BE2C (cell line): Measurements from ENCODE around the gene PRKN.

Source experiments
- DNase-seq: peaks from one replicate; pipeline ENCODE4 v3.0.0-alpha.2; 2020
- H3K27me3 ChIP-seq: fragments of 250-450 bp; sonication (Bioruptor Pico); 2 replicates; pipeline ENCODE4 v1.5.1; 2020; ENCODE audit warnings: mild to moderate bottlenecking
- H3K36me3 ChIP-seq: fragments of 250-450 bp; sonication (Bioruptor Pico); 2 replicates; pipeline ENCODE4 v1.5.1; 2020; ENCODE audit warnings: mild to moderate bottlenecking
- H3K4me1 ChIP-seq: fragments of 250-450 bp; sonication (Bioruptor Pico); 2 replicates; pipeline ENCODE4 v1.5.1; 2020
- H3K4me3 ChIP-seq: 2 replicates; pipeline ENCODE4 v1.5.1; 2011; ENCODE audit warnings: low read depth, low read length
- H3K9me3 ChIP-seq: fragments of 250-450 bp; sonication (Bioruptor Pico); 2 replicates; pipeline ENCODE4 v1.5.1; 2020
- CTCF ChIP-seq: IDR thresholded peaks from 2 replicates; pipeline ENCODE4 v1.5.1; 2012; ENCODE audit warnings: mild to moderate bottlenecking, low read depth, low read length

PRKN gene

DNA sequence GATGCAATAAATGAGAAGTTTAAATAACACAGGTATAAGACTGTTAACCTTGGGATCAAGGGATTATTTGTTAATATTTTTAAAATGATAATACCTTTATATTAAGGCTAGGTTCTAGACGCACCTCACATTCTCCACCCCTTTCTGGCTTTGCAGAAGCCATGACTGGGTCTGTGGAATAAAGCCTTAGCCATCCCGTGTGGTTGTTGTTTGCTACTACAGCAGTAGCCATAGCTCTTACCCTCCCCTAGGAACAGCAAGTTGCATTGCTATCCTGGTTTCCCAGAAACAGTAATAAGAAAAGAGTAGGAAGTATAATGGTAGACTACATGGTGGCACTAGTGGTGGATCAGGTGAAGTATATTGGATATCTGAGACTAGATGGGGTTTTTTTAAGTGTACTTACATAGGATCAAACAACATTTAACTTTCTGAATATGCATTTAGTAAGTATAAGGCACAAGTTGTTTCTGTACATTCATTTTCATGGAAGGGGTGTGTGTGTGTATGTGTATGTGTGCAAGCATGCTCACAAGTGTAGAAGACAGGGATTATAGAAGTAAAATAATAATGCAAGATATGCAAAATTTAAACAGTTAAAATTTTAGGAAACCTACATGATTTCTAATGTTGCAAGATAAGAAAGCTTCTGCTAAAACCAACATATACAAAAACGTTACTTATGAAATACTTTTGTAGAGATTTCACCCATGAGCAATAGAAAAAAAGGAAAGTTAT, 384.2 kb downstream of the PRKN start:
- no peak for DNase-seq
- no peaks in the 10 kb centered on the region for H3K4me1 ChIP-seq
- no peaks in the 10 kb centered on the region for H3K27me3 ChIP-seq
- TF ChIP-seq CTCF, result peak; percentile 42
- H3K36me3 ChIP-seq, result no peaks in the 10 kb centered on the region
- no peaks in the 10 kb centered on the region; the same call in 1 of the 2 replicates for H3K9me3 ChIP-seq
- no peak overlapping the region for H3K4me3 ChIP-seq

DNA sequence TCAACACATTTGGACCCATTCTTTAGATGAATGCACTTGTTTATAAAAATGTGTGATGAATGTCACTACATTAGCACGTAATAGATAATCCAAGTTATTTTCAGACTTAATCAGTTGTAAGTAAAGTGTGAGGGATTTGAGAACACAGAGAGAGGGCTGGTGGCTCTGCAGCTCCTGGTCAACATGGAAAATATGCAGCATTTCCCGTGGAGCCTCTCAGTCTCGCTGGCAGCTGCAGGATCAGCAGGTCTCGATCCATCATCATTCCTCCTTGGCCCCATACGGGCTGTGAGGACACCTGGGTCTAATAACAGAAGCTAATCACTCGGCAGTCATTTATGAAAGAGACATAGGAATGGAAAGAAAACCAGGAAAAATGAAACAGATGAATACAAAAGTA, 390.2 kb downstream of the PRKN start:
- no peak for TF ChIP-seq CTCF
- Histone ChIP-seq H3K4me1 (no peaks in the 10 kb centered on the region), H3K9me3 (no peaks in the 10 kb centered on the region; the same call in 1 of the 2 replicates), H3K27me3 (no peaks in the 10 kb centered on the region), H3K4me3 (no peak overlapping the region), H3K36me3 (no peaks in the 10 kb centered on the region)
- no peak for DNase-seq

- Histone ChIP-seq H3K4me3 (no peak overlapping the region), H3K27me3 (no peaks in the 10 kb centered on the region)
- no peak for TF ChIP-seq CTCF
Measured at GRCh38 chr6:162336359-162336758, 391.2 kb downstream of the PRKN start.

DNA sequence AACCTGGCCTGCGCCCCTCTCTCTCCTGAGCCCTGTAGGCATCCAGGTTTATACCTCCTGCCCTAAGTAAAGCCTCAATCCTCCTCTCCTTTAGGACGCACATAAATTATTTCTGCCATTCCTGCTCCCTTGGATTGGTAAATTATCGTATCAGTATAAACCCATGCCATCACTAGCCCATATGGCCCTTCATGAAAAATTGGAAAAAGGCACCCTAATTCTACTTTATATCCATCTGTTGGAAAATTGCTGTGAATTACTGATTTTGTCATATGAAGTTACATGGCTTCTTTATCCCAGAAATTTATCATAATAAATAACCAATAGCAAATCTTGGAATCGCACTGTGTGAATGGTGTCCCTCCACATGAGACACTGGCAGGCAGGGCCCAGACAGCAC, 395.2 kb downstream of the PRKN start:
- TF ChIP-seq CTCF, result no peak
- Histone ChIP-seq H3K4me1 (no peaks in the 10 kb centered on the region), H3K36me3 (no peaks in the 10 kb centered on the region), H3K27me3 (no peaks in the 10 kb centered on the region), H3K4me3 (no peak overlapping the region), H3K9me3 (no peaks in the 10 kb centered on the region)
- DNase-seq, result no peak

More at GRCh38 chr6:162336359-162336758, 391.2 kb downstream of the PRKN start:
- no peaks in the 10 kb centered on the region for H3K9me3 ChIP-seq
- H3K36me3 ChIP-seq, result no peaks in the 10 kb centered on the region
- DNase-seq, result no peak
- no peaks in the 10 kb centered on the region for H3K4me1 ChIP-seq

DNA sequence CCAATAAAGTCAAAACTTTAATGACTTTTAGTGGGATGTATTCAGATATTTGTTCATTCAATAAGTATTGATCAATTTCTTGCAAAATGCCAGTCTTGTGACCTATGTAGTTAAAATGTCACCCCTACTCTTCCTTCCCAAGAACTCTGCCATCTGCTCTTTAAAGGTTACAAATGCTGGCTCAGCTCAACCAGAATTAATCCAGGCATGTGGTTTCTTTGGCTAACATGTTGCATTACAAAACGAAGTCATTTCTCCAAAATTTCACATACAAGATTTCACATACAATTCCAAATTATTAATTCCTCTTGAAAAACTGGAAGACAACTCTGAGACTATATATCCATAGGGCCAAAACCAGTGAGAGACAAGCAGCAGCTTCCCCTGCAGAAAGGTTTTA, 395.7 kb downstream of the PRKN start:
- Histone ChIP-seq H3K9me3 (no peaks in the 10 kb centered on the region), H3K4me1 (no peaks in the 10 kb centered on the region), H3K27me3 (no peaks in the 10 kb centered on the region), H3K4me3 (no peak overlapping the region), H3K36me3 (no peaks in the 10 kb centered on the region)
- TF ChIP-seq CTCF, result no peak
- DNase-seq, result no peak

- H3K27me3 ChIP-seq, result no peaks in the 10 kb centered on the region
- H3K4me1 ChIP-seq, result no peaks in the 10 kb centered on the region
- TF ChIP-seq CTCF, result no peak
- DNase-seq, result no peak
- H3K36me3 ChIP-seq, result no peaks in the 10 kb centered on the region
- no peaks in the 10 kb centered on the region for H3K9me3 ChIP-seq
- H3K4me3 ChIP-seq, result no peak overlapping the region
Measured at GRCh38 chr6:162325826-162326225, 401.7 kb downstream of the PRKN start.
